Fibroblast of upper back skin (primary cell): ENCODE measurements around the gene SGTA.
"Not testable (repeated sequence)": the region's sequence is repeated elsewhere in the genome, so short reads cannot be mapped to it uniquely, and the experiment has no call there.

Experiments
- DNase-seq: peaks from one replicate; pipeline ENCODE4 v3.0.0-alpha.2; 2013

The SGTA gene

GRCh38 chr19:2782936-2783780 lies at the start of gene SGTA:
Gene SGTA (minus strand): TSS chr19:2783273. CDS start chr19:2769068, 14,205 bp downstream.
- peak; percentile 99 for DNase-seq

DNA sequence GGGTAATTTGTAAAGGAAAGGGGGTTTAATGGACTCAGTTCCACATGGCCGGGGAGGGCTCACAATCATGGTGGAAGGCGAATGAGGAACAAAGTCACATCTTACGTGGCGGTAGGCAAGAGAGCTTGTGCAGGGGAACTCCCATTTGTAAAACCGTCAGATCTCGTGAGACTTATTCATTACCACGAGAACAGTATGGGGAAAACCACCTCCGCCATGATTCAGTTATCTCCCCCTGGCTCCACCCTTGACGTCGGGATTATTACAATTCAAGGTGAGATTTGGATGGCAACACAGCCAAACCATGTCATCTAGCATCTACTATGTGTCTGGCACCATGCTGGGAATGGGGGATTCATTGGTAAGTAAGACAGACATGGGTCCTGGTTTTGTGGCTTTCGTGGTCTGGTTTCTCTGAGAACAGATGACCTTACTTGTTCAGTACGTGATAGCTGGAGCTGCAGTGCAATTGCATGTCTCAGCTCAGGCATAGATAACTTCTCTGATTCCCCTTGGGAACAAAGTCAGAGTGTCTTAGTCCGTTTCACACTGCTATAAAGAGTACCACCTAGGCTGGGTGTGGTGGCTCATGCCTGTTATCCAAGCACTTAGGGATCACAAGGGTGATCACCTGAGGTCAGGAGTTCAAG lies 44.9 kb upstream of the SGTA start:
- no peak for DNase-seq

GRCh38 chr19:2827022-2827421 lies 43.9 kb upstream of the SGTA start:
- DNase-seq = no peak

GRCh38 chr19:2824129-2824528 lies 41.1 kb upstream of the SGTA start:
- no peak for DNase-seq

GRCh38 chr19:2823646-2824045 lies 40.6 kb upstream of the SGTA start:
- DNase-seq = no peak

- DNase-seq = no peak
These were observed 39.8 kb upstream of the SGTA start for GRCh38 chr19:2822846-2823245.

DNA sequence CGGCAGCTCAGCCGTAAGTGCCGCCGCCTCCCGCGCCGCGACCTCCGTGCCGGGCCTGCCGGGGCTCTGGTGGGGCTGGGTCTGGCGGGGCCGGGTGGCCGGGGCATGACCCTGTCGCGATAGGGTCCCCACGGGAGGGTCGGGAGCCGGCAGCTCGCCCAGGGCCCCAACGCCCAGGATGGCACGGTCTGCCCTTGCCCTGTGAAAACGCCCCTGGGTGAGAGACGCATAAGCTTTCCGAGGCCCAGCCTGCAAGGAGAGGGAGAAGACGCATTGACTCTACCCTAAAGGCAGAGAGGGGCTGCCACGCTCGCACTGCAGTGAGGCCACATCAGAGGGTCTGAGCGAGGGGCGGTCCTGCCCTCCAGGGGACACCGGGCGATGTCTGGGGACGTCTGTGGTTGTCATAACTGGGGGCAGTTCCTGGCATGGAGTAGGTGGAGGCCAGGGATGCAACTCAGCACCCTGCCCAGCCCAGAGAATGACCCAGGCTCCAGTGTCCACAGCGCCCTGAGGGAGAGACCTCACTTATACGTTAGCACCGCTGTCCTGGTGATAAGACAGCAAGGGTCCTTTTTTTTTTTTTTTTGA lies 37.1 kb upstream of the SGTA start:
- no peak for DNase-seq

DNA sequence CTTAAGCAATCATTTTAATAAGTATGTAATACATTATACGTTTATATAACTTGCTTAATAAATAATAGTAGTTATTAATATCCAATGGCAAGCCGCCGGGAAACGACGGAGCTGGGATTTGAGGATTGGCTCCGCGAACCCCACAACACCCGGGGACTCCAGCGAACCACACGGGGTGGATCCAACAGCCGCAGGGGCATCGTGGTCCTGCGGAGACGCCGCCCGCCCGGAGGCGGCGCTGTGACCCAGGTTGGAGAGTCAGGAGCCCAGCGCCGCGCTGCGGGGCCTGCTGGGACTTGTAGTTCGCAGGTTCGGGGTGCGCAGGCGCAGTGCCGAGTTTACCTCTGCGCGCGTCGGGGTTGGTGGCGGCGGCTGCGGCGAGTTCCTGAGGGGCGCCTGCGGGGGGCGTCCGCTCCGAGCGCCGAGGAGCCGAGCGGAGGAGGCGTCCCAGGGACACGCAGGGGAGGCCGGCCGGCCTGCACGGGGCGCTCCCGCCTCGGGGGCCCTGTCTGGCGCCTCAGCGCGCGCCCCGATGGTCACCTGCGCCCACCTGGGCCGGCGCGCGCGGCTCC lies 36.6 kb upstream of the SGTA start, which contains the start of gene ZNF554:
Gene ZNF554 (plus strand): TSS at position 329 of the 572 bp plus-strand sequence. CDS start 204 bp downstream, at position 533.
- peak; percentile 95 for DNase-seq

GRCh38 chr19:2817237-2817829 lies 34.3 kb upstream of the SGTA start:
- not testable (repeated sequence) for DNase-seq

- no peak for DNase-seq
These were observed 33.6 kb upstream of the SGTA start for GRCh38 chr19:2816641-2817040.

DNA sequence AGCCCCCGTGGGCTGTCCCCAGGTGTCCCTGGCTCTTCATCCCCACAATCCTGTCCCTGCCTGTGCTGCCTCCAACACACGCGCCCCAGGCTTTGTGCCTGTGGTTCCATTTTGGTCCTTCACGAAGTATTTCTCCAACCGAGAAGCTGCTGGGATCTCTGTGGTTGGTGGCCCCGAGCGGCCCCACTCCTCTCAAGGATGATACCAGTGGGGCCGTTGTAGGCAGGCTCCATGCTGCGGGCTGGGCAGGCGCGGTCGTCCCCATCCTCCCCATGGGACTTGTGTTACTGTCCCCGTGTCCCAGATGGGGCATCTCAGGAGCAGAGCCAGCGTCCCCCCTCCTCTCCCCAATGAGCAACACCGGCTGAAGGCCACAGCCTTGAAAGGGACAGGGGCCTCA lies 32.9 kb upstream of the SGTA start:
- DNase-seq = no peak

DNA sequence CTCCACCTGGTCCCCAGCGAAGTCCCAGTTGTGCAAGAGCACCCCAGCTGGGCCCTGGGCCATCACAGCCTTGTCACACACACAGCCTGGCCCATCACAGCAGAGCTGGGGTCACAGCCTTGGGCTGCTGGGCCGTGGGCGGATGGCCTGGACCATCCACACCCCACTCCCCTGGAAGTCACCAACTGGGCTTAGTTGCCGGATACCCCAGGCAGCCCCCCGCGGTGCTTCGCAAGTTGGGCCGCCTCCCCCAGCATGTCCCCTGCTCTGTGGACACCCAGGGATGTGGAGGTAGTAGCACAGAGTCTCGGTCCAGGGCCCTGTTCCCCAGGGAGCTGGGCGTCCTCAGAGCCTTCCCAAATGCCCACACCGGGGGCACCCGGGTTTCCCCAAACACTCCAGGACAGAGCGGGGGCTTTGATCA lies 32.1 kb upstream of the SGTA start:
- no peak for DNase-seq

DNA sequence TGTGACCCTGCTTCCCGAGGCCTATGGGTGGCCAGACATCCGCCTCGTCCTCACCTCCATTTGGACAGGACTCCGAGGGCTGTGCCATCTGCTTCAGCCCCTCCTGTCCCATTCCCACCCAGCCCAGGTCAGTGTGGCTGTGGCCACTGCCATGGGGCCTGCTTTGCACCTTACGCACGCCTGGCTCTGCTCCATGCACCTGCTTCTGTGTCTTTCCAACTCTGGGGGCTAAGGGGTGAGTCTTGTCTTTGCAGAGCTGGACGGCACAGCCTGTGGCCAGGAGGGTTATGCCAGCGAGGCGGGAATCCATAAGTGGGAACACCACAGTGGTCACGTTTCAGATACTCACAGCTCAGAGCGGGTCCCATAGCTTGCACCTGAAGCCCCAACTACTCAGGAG lies 31.4 kb upstream of the SGTA start:
- DNase-seq = no peak

GRCh38 chr19:2813235-2814160 lies 30.4 kb upstream of the SGTA start:
- no peak for DNase-seq

DNA sequence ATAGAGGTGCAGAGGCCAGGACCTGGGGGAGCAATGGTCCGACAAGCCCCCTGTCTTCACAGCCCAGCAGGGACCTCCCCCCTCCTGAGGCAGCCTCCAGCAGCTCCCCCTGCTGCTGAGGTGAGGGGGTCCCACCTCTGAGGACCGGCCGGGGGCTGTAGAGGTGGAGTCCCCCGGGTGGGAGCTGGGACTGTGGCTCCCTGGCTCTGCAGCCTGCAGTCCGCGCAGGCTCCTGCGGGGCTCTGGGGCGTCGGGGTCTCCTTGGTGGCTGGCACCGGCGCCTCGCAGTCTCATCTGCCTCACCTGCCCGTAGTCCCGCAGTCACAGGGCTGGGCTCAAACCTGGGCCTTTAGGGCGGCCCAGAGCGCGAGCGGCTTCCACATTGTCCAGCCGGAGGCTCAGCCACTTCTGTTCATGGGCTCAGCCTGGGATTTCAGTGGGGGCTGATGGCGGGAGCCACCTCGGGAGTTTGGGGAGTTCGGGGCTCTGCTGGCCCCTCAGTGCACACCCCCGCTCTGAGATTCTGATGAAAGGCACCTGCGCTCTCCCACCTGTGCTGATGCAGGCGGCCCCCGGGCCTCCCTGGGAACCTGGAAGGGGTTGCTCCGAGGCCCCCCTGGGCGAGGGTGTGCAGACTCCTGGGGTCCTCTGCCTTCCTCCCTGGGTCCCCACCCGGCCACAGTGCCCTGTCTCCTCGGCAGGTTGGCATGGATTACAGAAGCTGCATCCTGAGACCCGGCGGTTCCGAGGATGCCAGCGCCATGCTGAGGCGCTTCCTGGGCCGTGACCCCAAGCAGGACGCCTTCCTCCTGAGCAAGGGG lies 29.6 kb upstream of the SGTA start:
- DNase-seq = no peak

- DNase-seq = no peak
These were observed 28.8 kb upstream of the SGTA start for GRCh38 chr19:2811735-2812413.

DNA sequence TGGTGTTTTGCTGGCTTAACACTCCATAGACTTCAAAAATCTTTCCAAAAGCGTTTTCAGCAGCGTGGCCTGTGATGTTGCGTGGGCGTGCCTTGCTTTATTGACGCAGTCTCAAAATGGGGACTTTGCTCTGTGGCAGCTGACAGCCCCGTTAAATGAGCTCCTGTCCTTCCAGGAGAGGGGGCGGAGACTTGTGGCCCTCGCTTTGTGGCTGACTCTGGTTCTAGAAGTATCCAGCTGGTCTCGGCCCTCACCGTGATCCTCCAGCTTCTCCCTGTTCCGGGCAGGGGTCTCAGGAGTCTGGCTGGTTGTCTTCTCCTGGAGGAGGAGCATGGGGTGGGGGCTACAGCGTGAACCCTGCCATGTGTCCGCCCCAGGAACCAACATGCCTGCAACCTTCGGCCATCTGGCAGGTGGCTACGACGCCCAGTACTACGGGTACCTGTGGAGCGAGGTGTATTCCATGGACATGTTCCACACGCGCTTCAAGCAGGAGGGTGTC lies 28.2 kb upstream of the SGTA start:
- DNase-seq = no peak

GRCh38 chr19:2810141-2811091 lies 27.3 kb upstream of the SGTA start:
- no peak for DNase-seq
